Calu3 (cell line): ENCODE results near the gene INSRR. TPM values are rescaled to one million over a fixed set of nuclear protein-coding genes. Genes with fewer than 3 reads are reported as not detected.

Source experiments
- BruUV-seq: library from RNA; stranded (reverse); fragments of 400-500 nt; replicated peaks from 2 replicates; lab custom pipeline; 2021; lab: Mats Ljungman, UMichigan
- CTCF ChIA-PET: fragments of 300-600 bp; sonication (Branson Sonifier 250); formaldehyde crosslinking; loops from one replicate; lab custom pipeline; 2022; ENCODE audit warnings: antibody characterized with exemption; lab: Charles Lee
- DNase-seq: peaks from one replicate; pipeline ENCODE4 v3.0.0; 2022
- H3K27ac Mint-ChIP-seq: one replicate; pipeline ENCODE4 v1.8.0; 2022; ENCODE audit warnings: mixed read lengths; ENCODE audit not compliant: unreplicated experiment
- H3K27me3 Mint-ChIP-seq: one replicate; pipeline ENCODE4 v1.8.0; 2022; ENCODE audit warnings: mixed read lengths; ENCODE audit not compliant: unreplicated experiment
- H3K36me3 Mint-ChIP-seq: one replicate; pipeline ENCODE4 v1.8.0; 2022; ENCODE audit warnings: mild to moderate bottlenecking, moderate library complexity, mixed read lengths; ENCODE audit not compliant: insufficient read depth, unreplicated experiment
- H3K4me1 Mint-ChIP-seq: one replicate; pipeline ENCODE4 v1.8.0; 2022; ENCODE audit warnings: mild to moderate bottlenecking, low read depth, mixed read lengths; ENCODE audit not compliant: unreplicated experiment
- H3K4me3 Mint-ChIP-seq: one replicate; pipeline ENCODE4 v1.8.0; 2022; ENCODE audit warnings: mild to moderate bottlenecking, low read depth, moderate library complexity, mixed read lengths; ENCODE audit not compliant: unreplicated experiment
- H3K9me3 Mint-ChIP-seq: one replicate; pipeline ENCODE4 v1.8.0; 2022; ENCODE audit warnings: low read depth, mixed read lengths; ENCODE audit not compliant: unreplicated experiment
- CTCF ChIP-seq: fragments of 200-600 bp; IDR thresholded peaks from one replicate; pipeline ENCODE4 v1.8.0; 2022; ENCODE audit warnings: antibody characterized with exemption; ENCODE audit not compliant: unreplicated experiment
- intact Hi-C: fragments of 100-400 bp; cut with micrococcal nuclease; formaldehyde crosslinking; loops from one replicate; pipeline ENCODE4 v1.10.0; 2022; ENCODE audit not compliant: unreplicated experiment
- total RNA-seq: library from RNA; stranded (reverse); gene quantifications from 2 replicates; pipeline ENCODE4 v1.2.3, GENCODE V29; 2022

Gene INSRR
- total RNA-seq, 1 experiment from 2014 or later = not detected

GRCh38 chr1:156887734-156888133, 28.8 kb upstream of the INSRR start:
- CTCF ChIA-PET = interaction anchor here (0.6 to 1.5 kb wide), 6 partner anchors 40 to 1888 kb away, joined by 3 to 10 read pairs (median 4); no protein-coding TSS in a partner anchor
- Mint-ChIP-seq H3K4me3 (no peak overlapping the region), H3K9me3 (no peaks in the 10 kb centered on the region), H3K36me3 (no peaks in the 10 kb centered on the region), H3K4me1 (no peaks in the 10 kb centered on the region), H3K27ac (no peak overlapping the region), H3K27me3 (peaks cover 92% of the 10 kb centered on the region)
- no TSS peak for BruUV-seq
- DNase-seq = no peak
- no peak for TF ChIP-seq CTCF
- intact Hi-C loops = no loop called here

GRCh38 chr1:156887317-156887716, 28.4 kb upstream of the INSRR start:
- CTCF ChIA-PET = interaction anchor here (0.6 to 1.5 kb wide), 6 partner anchors 14 to 1887 kb away, joined by 3 to 10 read pairs (median 4); no protein-coding TSS in a partner anchor
- H3K4me3 Mint-ChIP-seq = no peak overlapping the region

GRCh38 chr1:156886583-156887281, 27.8 kb upstream of the INSRR start:
- intact Hi-C loops = no loop called here
- peaks cover 100% of the 10 kb centered on the region for H3K27me3 Mint-ChIP-seq
- DNase-seq = no peak
- no peak for TF ChIP-seq CTCF
- H3K4me3 Mint-ChIP-seq = no peak overlapping the region
- BruUV-seq = no TSS peak
- H3K9me3 Mint-ChIP-seq = no peaks in the 10 kb centered on the region
- no peak overlapping the region for H3K27ac Mint-ChIP-seq
- no peaks in the 10 kb centered on the region for H3K4me1 Mint-ChIP-seq
- CTCF ChIA-PET = interaction anchor here (0.6 to 1.5 kb wide), 7 partner anchors 14 to 1887 kb away, joined by 3 to 10 read pairs (median 4); no protein-coding TSS in a partner anchor
- no peaks in the 10 kb centered on the region for H3K36me3 Mint-ChIP-seq

More at GRCh38 chr1:156887317-156887716, 28.4 kb upstream of the INSRR start:
- no peaks in the 10 kb centered on the region for H3K9me3 Mint-ChIP-seq
- BruUV-seq = no TSS peak
- H3K27ac Mint-ChIP-seq = no peak overlapping the region
- intact Hi-C loops = no loop called here
- H3K4me1 Mint-ChIP-seq = no peaks in the 10 kb centered on the region
- peaks cover 96% of the 10 kb centered on the region for H3K27me3 Mint-ChIP-seq
- TF ChIP-seq CTCF = no peak
- no peak for DNase-seq
- H3K36me3 Mint-ChIP-seq = no peaks in the 10 kb centered on the region

GRCh38 chr1:156885880-156886355, 27.0 kb upstream of the INSRR start:
- no peak for TF ChIP-seq CTCF
- no peak overlapping the region for H3K27ac Mint-ChIP-seq
- no peak overlapping the region for H3K4me3 Mint-ChIP-seq
- no peaks in the 10 kb centered on the region for H3K4me1 Mint-ChIP-seq
- intact Hi-C loops = no loop called here
- BruUV-seq = no TSS peak
- CTCF ChIA-PET = no interaction called here
- peaks cover 100% of the 10 kb centered on the region for H3K27me3 Mint-ChIP-seq
- no peaks in the 10 kb centered on the region for H3K9me3 Mint-ChIP-seq
- no peak for DNase-seq
- H3K36me3 Mint-ChIP-seq = no peaks in the 10 kb centered on the region
